Measurements from ENCODE around the gene PER3. TPM values are rescaled to one million over a fixed set of nuclear protein-coding genes. Genes with fewer than 3 reads are reported as not detected.

PER3 gene
- total and polyA plus RNA-seq, 9 of the 15 experiments (the other 6 are each of a cell fraction or from before 2014, with no cell fraction given): 11.9 to 22.5 (median 14.6) TPM

GRCh38 chr1:7770997-7771822 is 12.9 kb upstream of the PER3 start, which contains the start of gene VAMP3 (continued):
- TF ChIP-seq TOE1 (IDR thresholded peaks at IDR 0.05; ENCODE audit: borderline replicate concordance) (no peak), TOE1 (CRISPR knock-in tag; IDR thresholded peaks at IDR 0.05; ENCODE audit: borderline replicate concordance, low read depth) (no peak), ZBTB7A (IDR thresholded peaks at IDR 0.05; ENCODE audit: borderline replicate concordance, control insufficient read depth, low read depth, low read length) (peak; percentile 78; the same call in 1 of the 2 replicates), CEBPB (tag; IDR thresholded peaks at IDR 0.05) (peak; percentile 75), CXXC5 (CRISPR knock-in tag; IDR thresholded peaks at IDR 0.05) (peak; percentile 79), GTF2E2 (tag; IDR thresholded peaks at IDR 0.05) (0 out of 2 replicates have a peak, but pooled peaks have one; percentile 54), BRCA1 (IDR thresholded peaks at IDR 0.05) (no peak), BRCA1 (CRISPR knock-in tag; IDR thresholded peaks at IDR 0.05) (0 out of 2 replicates have a peak, but pooled peaks have one; percentile 40), E4F1 (CRISPR knock-in tag; IDR thresholded peaks at IDR 0.05; ENCODE audit: borderline replicate concordance) (0 out of 2 replicates have a peak, but pooled peaks have one; percentile 59), SMARCC2 (IDR thresholded peaks at IDR 0.05; ENCODE audit: low read depth) (no peak), POLR2G (IDR thresholded peaks at IDR 0.05; ENCODE audit: low read depth, low read length) (peak; percentile 88), ETV6 (IDR thresholded peaks at IDR 0.05; ENCODE audit: borderline replicate concordance in 1 of 2, low read depth in 2 of 2, low read length in 1 of 2) (peak in 1 of 2 experiments; percentile 46; a peak in 2 of 4 replicates), ETV6 (CRISPR knock-in tag; IDR thresholded peaks at IDR 0.05; ENCODE audit: borderline replicate concordance) (no peak), KAT7 (CRISPR knock-in tag; IDR thresholded peaks at IDR 0.05; ENCODE audit: borderline replicate concordance) (peak; percentile 94)
- TF ChIP-seq, protein P1, sequence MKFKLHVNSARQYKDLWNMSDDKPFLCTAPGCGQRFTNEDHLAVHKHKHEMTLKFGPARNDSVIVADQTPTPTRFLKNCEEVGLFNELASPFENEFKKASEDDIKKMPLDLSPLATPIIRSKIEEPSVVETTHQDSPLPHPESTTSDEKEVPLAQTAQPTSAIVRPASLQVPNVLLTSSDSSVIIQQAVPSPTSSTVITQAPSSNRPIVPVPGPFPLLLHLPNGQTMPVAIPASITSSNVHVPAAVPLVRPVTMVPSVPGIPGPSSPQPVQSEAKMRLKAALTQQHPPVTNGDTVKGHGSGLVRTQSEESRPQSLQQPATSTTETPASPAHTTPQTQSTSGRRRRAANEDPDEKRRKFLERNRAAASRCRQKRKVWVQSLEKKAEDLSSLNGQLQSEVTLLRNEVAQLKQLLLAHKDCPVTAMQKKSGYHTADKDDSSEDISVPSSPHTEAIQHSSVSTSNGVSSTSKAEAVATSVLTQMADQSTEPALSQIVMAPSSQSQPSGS (CRISPR knock-in tag; IDR thresholded peaks at IDR 0.05): no peak
- TF ChIP-seq, protein P2, sequence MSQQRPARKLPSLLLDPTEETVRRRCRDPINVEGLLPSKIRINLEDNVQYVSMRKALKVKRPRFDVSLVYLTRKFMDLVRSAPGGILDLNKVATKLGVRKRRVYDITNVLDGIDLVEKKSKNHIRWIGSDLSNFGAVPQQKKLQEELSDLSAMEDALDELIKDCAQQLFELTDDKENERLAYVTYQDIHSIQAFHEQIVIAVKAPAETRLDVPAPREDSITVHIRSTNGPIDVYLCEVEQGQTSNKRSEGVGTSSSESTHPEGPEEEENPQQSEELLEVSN (IDR thresholded peaks at IDR 0.05; ENCODE audit: borderline replicate concordance in 1 of 2, extremely low read depth in 1 of 2, insufficient read depth in 1 of 2, insufficient read length in 1 of 2, low read depth in 1 of 2, low read length in 1 of 2, poor library complexity in 1 of 2, severe bottlenecking in 1 of 2): peak; percentile 48 to 58
- TF ChIP-seq, protein P3, sequence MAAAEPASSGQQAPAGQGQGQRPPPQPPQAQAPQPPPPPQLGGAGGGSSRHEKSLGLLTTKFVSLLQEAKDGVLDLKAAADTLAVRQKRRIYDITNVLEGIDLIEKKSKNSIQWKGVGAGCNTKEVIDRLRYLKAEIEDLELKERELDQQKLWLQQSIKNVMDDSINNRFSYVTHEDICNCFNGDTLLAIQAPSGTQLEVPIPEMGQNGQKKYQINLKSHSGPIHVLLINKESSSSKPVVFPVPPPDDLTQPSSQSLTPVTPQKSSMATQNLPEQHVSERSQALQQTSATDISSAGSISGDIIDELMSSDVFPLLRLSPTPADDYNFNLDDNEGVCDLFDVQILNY (CRISPR knock-in tag; IDR thresholded peaks at IDR 0.05): 0 out of 2 replicates have a peak, but pooled peaks have one; percentile 40
- TF ChIP-seq, protein P4, sequence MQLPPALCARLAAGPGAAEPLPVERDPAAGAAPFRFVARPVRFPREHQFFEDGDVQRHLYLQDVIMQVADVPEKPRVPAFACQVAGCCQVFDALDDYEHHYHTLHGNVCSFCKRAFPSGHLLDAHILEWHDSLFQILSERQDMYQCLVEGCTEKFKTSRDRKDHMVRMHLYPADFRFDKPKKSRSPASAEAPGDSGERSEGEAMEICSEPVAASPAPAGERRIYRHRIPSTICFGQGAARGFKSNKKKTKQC (CRISPR knock-in tag; IDR thresholded peaks at IDR 0.05): no peak

Measured in K562 (cell line).